Measurements from ENCODE around the gene TSPY3.
"Not testable (repeated sequence)": the region's sequence is repeated elsewhere in the genome, so short reads cannot be mapped to it uniquely, and the experiment has no call there.

TSPY3 gene

GRCh38 chrY:9398121-9398520 lies at the start of gene TSPY3:
TSS of gene TSPY3 (plus strand) at chrY:9398421. CDS start at chrY:9398467, 46 bp downstream.
- not testable (repeated sequence) for DNase-seq (ENCODE audit: low read depth in 2 of 2, low spot score in 1 of 2)

- not testable (repeated sequence) for DNase-seq (ENCODE audit: low read depth in 2 of 2, low spot score in 1 of 2)
Measured at GRCh38 chrY:9357497-9357896, 40.7 kb upstream of the TSPY3 start, which contains the start of gene TSPY8. TSS of gene TSPY8 (plus strand) at chrY:9357797. CDS start at chrY:9357843, 46 bp downstream.

- DNase-seq (ENCODE audit: low read depth in 2 of 2, low spot score in 1 of 2): not testable (repeated sequence)
Measured at GRCh38 chrY:9396527-9396926, 1.7 kb upstream of the TSPY3 start.

All from stimulated activated CD8-positive, alpha-beta memory T cell treated with anti-CD3 and anti-CD28 coated beads, Interleukin-4, amount 100 ng/mL, for 1 hour (primary cell).